Glomerular endothelial cell (primary cell): ENCODE data around the gene ZNF565. TPM values are rescaled to one million over a fixed set of nuclear protein-coding genes. Genes with fewer than 3 reads are reported as not detected.
"Not testable (repeated sequence)": the region's sequence is repeated elsewhere in the genome, so short reads cannot be mapped to it uniquely, and the experiment has no call there.

Source experiments
- DNase-seq: peaks from one replicate; pipeline ENCODE4 v3.0.0-alpha.2; 2011; ENCODE audit warnings: low read depth, low spot score; ENCODE audit errors: extremely low read depth
- total RNA-seq: library from RNA; depleted of rRNA; stranded (reverse); fragments of >200 nt; gene quantifications from 2 replicates; pipeline ENCODE4 v1.2.3, GENCODE V29; 2015

ZNF565 gene
- total RNA-seq, 1 donor from 2014 or later: 2.9 TPM

DNA sequence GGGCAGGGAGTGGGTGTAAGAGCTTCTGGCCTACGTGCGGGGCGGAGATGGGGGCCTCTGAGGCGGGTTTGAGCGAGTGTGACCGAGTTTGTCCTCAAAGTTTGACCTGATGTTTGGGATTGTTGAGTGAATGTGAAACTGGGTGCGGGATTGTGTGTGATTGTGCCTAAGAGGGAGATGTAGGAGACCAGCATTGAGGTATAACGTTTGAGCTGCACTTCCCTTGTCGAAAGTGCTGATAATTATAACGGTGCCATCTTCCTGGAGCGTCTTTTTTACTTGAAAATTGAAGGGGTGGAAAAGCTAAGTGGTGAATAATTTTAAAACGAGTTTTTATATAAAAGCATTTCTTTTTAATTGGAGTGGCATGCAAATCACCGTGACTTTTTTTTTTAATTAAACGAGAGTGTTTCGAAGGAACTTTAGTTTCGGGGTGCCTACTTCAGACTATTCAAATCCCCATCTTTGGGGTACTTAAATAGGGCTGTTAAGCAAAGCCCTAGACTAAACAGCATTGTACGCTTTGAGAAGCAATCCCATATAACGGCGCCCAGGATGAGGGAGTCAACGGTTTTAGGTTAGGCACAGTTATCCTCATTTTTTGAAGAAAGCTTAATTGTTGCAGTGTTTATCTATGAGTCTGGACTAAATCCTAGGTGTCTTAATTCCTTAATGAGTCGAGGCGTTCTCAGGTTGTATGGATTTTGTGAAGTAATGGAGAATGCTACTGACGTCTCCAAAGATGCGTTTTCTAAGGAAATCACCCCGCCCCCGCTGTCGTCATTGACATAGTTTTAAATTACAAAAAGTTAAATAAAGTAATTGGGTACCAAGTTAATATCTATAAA lies 1.0 kb upstream of the ZNF565 start:
- DNase-seq: no peak

GRCh38 chr19:36212895-36213294 lies 1.6 kb downstream of the ZNF565 start:
- no peak for DNase-seq

DNA sequence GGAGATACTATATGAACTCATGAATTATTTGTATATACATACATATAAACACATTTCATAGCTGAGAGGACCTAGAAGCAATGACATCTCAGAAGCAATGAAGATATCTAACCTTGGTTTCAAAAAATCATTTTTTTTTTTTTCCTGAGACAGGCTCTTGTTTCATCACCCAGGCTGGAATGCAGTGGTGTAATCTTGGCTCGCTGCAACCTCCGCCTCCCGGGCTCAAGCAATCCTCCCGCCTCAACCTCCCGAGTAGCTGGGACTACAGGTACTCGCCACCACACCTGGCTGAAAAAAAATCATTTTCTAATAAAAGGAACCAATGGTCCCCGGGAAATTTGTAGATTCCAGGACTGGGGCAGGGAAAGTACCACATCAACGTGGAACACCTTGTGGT lies 4.0 kb downstream of the ZNF565 start:
- DNase-seq: no peak

DNA sequence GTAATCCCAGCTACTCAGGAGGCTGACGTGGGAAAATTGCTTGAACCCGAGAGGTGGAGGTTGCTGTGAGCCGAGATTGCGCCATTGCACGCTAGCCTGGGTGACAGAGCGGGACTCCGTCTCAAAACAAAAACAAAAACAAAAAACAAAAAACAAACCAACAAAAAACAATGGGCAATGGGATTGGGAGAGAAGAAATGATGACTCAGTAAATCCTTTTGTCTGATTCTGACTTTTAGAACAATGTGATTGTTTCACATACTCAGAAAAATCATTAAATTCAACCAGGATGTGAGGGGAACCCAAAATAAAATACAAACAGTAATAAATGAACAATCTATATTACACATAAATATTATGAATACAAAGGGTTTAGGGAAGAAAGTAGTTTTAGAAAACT lies 5.1 kb downstream of the ZNF565 start:
- no peak for DNase-seq

DNA sequence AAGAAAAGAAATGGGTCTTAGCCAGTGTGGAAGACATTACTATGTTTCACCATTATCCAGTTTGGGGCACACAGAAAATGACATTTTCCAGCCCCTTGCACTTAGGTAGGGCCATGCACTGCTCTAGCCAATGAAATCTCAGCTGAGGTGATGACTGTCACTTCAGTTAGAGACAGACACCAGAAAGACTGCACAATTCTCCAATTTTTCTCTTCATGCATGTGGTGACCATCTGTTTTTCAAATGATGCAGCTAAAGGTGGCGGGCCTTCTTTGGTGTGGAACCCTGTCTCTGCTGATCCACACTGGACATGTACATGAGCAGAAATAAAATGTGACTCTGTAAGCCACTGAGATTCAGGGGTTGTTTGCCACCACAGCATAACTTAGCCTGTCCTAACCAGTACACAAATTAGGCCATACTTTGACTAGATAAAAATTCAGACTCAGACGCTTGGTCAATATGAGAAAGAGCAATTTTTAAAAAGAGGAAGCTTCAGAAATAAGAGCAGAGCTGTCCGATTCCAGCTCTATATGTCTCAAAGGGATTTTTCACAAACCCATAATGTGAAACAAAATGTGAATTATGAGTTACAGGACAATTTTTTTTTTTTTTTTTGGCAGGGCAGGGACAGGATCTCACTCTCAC lies 6.7 kb downstream of the ZNF565 start:
- DNase-seq: no peak

- DNase-seq: no peak
Observed at GRCh38 chr19:36203293-36203692, 11.2 kb downstream of the ZNF565 start.

- no peak for DNase-seq
Observed at GRCh38 chr19:36201684-36202083, 12.8 kb downstream of the ZNF565 start.

GRCh38 chr19:36198119-36198518 lies 16.3 kb downstream of the ZNF565 start:
- DNase-seq: no peak

GRCh38 chr19:36196249-36196648 lies 18.2 kb downstream of the ZNF565 start:
- no peak for DNase-seq

GRCh38 chr19:36186722-36187121 lies 27.7 kb downstream of the ZNF565 start:
- DNase-seq: not testable (repeated sequence)

DNA sequence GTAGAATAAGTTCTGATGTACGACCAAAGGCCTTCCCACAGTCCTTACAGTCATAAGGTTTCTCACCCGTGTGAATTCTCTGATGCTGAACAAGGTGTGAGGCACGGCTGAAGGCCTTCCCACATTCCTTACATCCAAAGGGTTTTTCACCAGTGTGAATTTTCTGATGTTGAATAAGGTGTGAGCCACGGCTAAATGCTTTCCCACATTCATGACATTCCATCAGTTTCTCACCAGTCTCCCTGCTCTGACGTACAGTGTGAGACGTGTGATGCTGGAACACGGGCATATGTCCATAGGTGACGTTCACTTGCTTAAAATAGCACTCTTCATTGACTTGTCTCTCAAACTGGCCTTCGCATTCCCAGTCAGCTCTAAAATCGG lies 31.2 kb downstream of the ZNF565 start:
- DNase-seq: no peak

- no peak for DNase-seq
Observed at GRCh38 chr19:36182612-36183244, 31.7 kb downstream of the ZNF565 start.

GRCh38 chr19:36179077-36179476 lies 35.4 kb downstream of the ZNF565 start:
- not testable (repeated sequence) for DNase-seq

DNA sequence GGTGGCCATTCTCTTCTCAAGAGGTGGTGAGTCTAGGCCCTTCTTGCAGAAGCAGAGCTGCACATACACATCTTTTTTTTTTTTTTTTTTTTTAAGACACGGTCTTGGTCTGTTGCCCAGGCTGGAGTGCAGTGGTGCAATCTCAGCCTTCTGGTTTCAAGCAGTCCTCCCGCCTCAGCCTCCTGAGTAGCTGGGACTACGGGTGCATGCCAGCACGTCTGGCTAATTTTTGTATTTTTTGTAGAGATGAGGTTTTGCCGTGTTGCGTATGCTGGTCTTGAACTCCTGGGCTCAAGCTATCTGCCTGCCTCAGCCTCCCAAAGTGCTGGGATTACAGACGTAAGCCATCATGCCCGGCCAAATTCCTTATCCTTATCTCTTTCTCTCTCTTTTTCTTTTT lies 40.6 kb downstream of the ZNF565 start:
- not testable (repeated sequence) for DNase-seq

DNA sequence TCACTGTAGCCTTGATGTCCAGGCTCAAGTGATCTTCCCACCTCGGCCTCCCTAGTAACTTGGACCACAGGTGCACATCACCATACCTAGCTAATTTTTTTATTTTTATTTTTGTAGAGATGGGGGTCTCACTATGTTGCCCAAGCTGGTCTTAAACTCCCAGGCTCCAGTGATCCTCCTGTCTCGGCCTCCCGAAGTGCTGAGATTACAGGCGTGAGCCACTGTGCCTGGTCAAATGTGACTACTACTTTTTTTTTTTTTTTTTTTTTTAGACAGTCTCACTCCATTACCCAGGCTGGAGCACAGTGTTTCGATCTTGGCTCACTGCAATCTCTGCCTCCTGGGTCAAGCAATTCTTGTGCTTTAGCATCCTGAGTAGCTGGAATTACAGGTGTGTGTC lies 41.6 kb downstream of the ZNF565 start:
- DNase-seq: no peak

DNA sequence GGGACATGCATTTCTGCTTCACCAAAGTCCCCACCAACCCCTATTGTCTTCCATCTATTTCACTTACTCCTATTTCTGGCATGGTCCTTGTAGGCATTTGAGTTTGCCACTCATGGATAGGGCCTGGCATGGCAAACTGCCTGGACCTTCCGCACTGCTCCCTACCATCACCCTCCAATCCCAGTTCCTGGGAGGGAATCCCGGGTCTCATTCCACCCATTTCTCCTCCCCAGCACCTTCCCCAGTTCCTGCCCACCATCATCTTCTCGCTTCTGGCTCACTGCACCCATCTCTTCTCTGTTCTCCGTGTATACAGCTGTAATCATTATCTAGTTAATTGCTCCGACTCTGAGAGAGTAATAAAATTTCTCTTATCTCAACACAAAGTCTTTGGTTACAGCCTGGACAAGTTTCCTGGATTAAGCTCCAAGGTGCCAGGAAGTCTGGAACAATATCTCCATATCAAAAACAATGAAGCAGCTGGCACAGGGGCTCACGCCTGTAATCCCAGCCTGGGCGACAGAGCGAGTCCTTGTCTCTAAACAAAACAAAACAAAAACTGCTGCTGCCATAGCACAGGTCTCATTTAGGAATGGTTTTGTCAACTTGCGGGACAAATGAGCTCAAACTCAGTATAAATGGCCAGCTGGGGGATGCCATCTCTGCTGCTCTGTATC lies 45.2 kb downstream of the ZNF565 start:
- DNase-seq: peak; percentile 50

DNA sequence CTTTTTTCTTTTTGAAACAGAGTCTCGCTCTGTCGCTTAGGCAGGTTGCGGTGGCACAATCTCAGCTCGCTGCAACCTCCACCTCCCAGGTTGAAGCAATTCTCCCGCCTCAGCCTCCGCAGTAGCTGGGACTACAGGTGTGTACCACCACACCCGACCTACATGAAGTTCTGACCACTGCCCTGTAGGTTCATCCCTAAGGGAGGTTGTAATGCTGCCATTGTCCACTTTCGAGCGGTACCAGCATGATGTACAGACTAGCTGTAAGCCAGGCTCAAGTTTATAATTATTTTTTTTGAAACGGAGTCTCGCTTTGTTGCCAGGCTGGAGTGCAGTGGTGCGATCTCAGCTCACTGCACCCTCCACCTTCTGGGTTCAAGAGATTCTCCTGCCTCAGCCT lies 50.7 kb downstream of the ZNF565 start:
- no peak for DNase-seq

DNA sequence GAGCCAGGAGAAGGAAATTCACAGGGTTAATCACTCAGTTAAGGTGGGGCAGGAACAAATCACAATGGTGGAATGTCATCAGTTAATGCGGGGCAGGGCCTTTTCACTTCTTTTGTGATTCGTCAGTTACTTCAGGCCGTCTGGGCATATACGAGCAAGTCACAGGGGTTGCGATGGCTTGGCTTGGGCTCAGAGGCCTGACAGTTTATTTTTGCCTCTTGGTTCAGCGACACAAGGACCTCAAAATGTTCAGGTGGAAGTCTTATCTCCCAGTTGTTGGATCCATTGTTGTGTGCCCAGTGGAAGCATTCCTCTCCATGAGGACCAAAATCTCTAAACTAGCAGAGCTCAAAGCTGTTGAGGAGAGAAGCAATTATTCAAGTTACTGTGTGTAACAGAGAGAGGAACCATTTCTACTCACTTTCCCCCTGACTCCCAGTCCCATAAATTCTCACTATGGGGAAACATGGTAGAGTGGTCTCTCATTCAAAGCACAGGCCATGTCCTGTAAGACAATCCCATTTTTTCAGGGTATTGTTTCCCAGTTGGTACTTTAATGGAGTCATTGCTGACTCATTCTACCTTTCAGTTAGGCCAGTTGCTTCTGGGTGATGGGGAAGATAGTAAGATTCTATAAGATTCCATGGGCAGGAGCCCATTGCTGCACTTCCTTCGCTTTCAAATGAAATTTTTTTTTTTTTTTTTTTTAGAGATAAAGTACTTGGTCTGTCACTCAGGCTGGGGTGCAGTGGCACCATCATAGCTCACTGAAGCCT lies 53.5 kb downstream of the ZNF565 start:
- no peak for DNase-seq

DNA sequence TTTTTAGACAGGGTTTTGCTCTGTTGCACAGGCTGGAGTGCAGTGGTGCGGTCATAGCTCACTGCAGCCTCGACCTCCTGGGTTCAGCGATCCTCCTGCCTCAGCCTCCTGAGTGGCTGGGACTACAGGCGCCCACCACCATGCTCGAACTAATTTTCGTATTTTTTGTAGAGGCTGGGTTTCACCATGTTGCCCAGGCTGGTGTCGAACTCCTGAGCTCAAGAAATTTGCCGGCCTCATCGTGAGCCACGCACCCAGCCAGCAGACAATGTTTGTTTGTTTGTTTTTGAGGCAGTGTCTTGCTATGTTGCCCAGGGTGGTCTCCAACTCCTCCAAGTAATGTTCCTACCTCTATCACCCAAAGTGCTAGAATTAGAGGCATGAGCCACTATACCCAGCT lies 61.3 kb downstream of the ZNF565 start:
- DNase-seq: no peak

DNA sequence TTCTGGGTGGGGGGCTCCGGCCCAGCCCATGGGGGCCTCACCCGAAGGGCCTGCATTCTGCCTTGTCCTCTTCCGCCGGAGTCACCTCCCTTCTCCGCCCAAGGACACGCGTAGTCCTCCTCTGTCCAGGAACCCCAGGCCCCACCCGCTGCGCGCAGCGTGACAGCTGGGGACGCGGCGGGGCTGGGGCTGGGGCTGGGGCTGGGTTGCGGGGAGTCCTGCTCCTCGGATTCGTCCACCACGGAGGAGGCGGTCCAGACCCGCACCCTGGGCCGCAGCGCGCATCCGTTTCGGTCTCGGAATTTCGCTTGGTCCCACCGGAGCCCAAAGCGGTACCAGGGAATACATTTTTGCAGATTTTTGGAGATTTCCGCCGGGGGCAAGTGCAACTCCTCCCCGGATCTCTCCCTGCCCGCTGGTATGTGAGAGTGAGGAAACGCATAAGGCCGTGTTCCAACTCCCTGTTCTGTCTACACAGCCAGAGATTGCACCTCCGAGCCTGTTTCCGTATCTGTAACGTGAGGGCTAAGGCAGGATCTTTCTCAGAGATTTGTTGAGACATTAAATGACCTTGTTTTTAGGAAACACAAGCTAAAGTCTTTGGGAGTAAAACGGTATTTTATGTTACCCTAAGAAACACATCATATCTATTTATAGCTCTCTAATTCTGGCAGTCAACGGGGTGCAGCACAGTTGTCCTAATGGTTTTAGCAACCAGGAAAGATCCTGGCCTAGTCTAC lies 61.9 kb downstream of the ZNF565 start, which contains the start of gene COX7A1:
TSS of gene COX7A1 (minus strand) at position 96 of the 740 bp plus-strand sequence. CDS start at position 56, 40 bp downstream.
- DNase-seq: no peak
